ENCODE data around the gene ATG10. TPM values are rescaled to one million over a fixed set of nuclear protein-coding genes. Genes with fewer than 3 reads are reported as not detected.

Gene ATG10
- 2.7 TPM for polyA plus RNA-seq (2012; ENCODE audit: insufficient read length, low read depth)

DNA sequence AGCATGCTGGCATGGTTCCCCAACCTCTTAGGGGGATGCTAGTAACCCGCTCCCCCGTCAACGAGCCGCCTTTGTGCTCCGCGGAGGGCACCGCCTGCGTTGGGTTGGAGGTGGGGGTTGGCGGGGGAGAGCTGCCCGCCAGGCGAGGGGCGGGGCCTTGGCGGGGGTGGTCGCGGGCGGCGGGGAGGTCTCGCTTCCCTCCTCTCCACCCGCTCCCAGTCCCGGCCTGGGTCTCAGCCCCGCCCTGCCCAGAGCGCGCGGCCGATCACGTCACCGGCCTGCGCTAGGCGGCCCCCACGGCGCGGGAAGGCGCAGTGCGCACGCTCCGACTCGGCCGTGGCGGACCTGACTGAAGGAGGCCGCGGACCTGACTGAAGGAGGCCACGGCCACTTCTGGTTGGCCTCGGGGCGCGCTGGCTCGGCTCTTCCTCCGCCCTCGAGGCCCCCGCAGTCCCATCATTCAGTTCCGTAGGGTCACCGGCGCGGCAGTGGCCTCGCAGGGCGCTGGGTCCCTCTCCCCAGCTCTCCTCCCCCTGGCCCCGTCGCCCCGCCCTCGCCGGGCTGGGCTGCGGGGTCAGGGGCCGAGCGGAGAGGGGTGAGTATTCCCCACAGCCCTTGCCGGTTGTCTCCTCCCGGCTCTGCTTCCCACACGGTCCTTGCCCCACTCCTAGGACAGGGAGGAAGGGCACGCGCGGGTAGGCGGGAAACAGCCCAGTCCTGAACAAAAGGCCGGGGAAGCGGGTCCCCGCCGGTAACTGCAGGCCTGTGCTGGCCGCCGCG, at the start of gene ATG10:
Gene ATG10, plus strand, starts transcription at position 312 of the 780 bp plus-strand sequence. CDS start 15,548 bp downstream, outside the sequence.
- TF ChIP-seq, protein P1, sequence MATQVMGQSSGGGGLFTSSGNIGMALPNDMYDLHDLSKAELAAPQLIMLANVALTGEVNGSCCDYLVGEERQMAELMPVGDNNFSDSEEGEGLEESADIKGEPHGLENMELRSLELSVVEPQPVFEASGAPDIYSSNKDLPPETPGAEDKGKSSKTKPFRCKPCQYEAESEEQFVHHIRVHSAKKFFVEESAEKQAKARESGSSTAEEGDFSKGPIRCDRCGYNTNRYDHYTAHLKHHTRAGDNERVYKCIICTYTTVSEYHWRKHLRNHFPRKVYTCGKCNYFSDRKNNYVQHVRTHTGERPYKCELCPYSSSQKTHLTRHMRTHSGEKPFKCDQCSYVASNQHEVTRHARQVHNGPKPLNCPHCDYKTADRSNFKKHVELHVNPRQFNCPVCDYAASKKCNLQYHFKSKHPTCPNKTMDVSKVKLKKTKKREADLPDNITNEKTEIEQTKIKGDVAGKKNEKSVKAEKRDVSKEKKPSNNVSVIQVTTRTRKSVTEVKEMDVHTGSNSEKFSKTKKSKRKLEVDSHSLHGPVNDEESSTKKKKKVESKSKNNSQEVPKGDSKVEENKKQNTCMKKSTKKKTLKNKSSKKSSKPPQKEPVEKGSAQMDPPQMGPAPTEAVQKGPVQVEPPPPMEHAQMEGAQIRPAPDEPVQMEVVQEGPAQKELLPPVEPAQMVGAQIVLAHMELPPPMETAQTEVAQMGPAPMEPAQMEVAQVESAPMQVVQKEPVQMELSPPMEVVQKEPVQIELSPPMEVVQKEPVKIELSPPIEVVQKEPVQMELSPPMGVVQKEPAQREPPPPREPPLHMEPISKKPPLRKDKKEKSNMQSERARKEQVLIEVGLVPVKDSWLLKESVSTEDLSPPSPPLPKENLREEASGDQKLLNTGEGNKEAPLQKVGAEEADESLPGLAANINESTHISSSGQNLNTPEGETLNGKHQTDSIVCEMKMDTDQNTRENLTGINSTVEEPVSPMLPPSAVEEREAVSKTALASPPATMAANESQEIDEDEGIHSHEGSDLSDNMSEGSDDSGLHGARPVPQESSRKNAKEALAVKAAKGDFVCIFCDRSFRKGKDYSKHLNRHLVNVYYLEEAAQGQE (IDR thresholded peaks at IDR 0.05; ENCODE audit: insufficient read depth in 1 of 2, low read depth in 2 of 2, low read length in 2 of 2) = no peak
- TF ChIP-seq FOXP2 (optimal IDR thresholded peaks at IDR 0.05; ENCODE audit: borderline replicate concordance, extremely low read depth, extremely low read length, insufficient read depth) = peak; percentile 59
- no peak for TF ChIP-seq SIN3A (IDR thresholded peaks at IDR 0.05; ENCODE audit: borderline replicate concordance, insufficient read depth, low read length)
- peak; percentile 80 for TF ChIP-seq POLR2AphosphoS5 (IDR thresholded peaks at IDR 0.05; ENCODE audit: low read depth, low read length)

DNA sequence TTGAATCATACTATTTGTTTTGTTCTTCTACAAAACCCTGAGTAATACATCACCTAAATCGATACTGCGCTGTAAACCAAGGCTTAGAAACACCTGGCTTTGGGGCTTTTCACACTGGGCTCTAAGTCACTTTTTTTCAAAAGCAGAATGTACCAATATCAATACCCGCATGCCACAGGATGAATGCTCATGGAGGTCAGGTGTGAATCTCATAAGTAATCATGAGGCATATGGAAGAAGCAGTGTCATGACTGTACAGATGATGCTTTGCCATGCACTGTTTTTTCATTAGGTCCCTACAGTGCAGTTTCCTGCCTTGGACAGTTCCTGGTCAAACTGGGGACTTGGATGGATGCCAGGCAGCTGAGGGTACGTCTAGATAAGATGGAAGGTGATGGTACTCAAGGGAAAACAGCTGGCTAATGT, 49.0 kb upstream of the ATG10 start:
- no peak for TF ChIP-seq FOXP2 (optimal IDR thresholded peaks at IDR 0.05; ENCODE audit: borderline replicate concordance, extremely low read depth, extremely low read length, insufficient read depth)
- TF ChIP-seq POLR2AphosphoS5 (IDR thresholded peaks at IDR 0.05; ENCODE audit: low read depth, low read length) = no peak
- TF ChIP-seq SIN3A (IDR thresholded peaks at IDR 0.05; ENCODE audit: borderline replicate concordance, insufficient read depth, low read length) = no peak
- TF ChIP-seq TAF1 (IDR thresholded peaks at IDR 0.05; ENCODE audit: borderline replicate concordance, insufficient read depth, low read length) = no peak
- TF ChIP-seq, protein P1 (IDR thresholded peaks at IDR 0.05; ENCODE audit: insufficient read depth in 1 of 2, low read depth in 2 of 2, low read length in 2 of 2) = peak in 1 of 2 experiments; percentile 58; a peak in 1 of 4 replicates

DNA sequence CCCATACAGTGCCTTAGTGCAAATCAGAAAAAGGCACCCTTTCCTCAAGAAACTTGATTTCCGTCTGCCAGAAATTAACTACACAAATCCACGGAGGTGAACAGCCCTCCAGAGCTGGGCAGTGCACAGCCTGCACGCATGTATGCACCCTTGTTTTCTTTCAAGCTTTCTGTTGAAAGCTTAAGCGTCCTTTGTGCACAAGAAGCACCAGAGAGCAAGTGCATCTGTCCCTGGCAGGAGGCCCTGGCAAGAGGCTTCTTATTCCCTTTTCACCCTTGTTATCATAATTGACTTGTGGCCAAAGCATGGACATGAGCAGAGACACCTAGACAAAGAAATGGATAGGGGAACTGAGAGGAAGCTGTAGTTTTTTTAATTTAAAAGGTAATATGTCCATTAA, 47.4 kb upstream of the ATG10 start:
- no peak for TF ChIP-seq POLR2AphosphoS5 (IDR thresholded peaks at IDR 0.05; ENCODE audit: low read depth, low read length)
- TF ChIP-seq SIN3A (IDR thresholded peaks at IDR 0.05; ENCODE audit: borderline replicate concordance, insufficient read depth, low read length) = no peak
- TF ChIP-seq, protein P1 (IDR thresholded peaks at IDR 0.05; ENCODE audit: insufficient read depth in 1 of 2, low read depth in 2 of 2, low read length in 2 of 2) = no peak
- TF ChIP-seq FOXP2 (optimal IDR thresholded peaks at IDR 0.05; ENCODE audit: borderline replicate concordance, extremely low read depth, extremely low read length, insufficient read depth) = no peak
- TF ChIP-seq TAF1 (IDR thresholded peaks at IDR 0.05; ENCODE audit: borderline replicate concordance, insufficient read depth, low read length) = no peak

DNA sequence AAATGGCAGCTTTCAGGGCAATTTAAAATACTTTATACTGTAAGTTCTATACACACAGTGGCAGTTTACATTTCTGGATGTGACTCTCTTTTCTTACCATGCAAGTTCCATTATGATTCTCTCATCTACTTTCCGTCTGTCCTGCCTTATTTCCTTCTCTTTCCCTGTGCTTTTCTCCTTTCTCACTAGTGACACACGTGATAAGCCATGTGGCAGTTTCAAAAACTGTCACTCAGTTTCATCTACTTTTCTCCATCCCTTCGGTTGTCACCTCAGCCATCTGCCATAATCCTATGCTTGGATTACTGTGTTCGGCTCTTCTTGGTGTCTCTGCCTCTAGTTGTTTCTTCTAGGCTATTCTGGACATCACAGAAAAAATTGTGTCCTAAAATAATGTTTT, 46.8 kb upstream of the ATG10 start:
- no peak for TF ChIP-seq POLR2AphosphoS5 (IDR thresholded peaks at IDR 0.05; ENCODE audit: low read depth, low read length)
- TF ChIP-seq TAF1 (IDR thresholded peaks at IDR 0.05; ENCODE audit: borderline replicate concordance, insufficient read depth, low read length) = no peak
- no peak for TF ChIP-seq SIN3A (IDR thresholded peaks at IDR 0.05; ENCODE audit: borderline replicate concordance, insufficient read depth, low read length)
- no peak for TF ChIP-seq FOXP2 (optimal IDR thresholded peaks at IDR 0.05; ENCODE audit: borderline replicate concordance, extremely low read depth, extremely low read length, insufficient read depth)
- TF ChIP-seq, protein P1 (IDR thresholded peaks at IDR 0.05; ENCODE audit: insufficient read depth in 1 of 2, low read depth in 2 of 2, low read length in 2 of 2) = no peak
